Liver (tissue), 9 donors: ENCODE results near the gene TAS1R2. TPM values are rescaled to one million over a fixed set of nuclear protein-coding genes. Genes with fewer than 3 reads are reported as not detected.

Experiments used
- DNase-seq: peaks from one replicate; pipeline ENCODE4 v3.0.0-alpha.2; 2017; ENCODE audit warnings: low spot score
- H3K27ac ChIP-seq, 2 donors: one replicate each; pipeline ENCODE4 v1.7.0; 2013; ENCODE audit warnings: inconsistent platforms in 2 of 2, low read length in 2 of 2, control low read depth in 1 of 2, low read depth in 1 of 2, mild to moderate bottlenecking in 1 of 2
- H3K27me3 ChIP-seq, 4 donors: one replicate each; pipeline versions ENCODE4 v1.6.1 to v1.7.0; 2013; ENCODE audit warnings: low read length in 3 of 4, inconsistent platforms in 1 of 4, mild to moderate bottlenecking in 1 of 4, moderate library complexity in 1 of 4; ENCODE audit not compliant: control insufficient read depth in 4 of 4, insufficient read depth in 4 of 4
- H3K36me3 ChIP-seq, 4 donors: one replicate each; pipeline versions ENCODE4 v1.6.1 to v1.7.0; 2013; ENCODE audit warnings: low read length in 3 of 4, mild to moderate bottlenecking in 3 of 4, low read depth in 1 of 4, moderate library complexity in 1 of 4; ENCODE audit not compliant: control insufficient read depth in 4 of 4, insufficient read depth in 3 of 4
- H3K4me1 ChIP-seq, 4 donors: one replicate each; pipeline versions ENCODE4 v1.6.1 to v1.7.0; 2013; ENCODE audit warnings: low read length in 3 of 4, mild to moderate bottlenecking in 3 of 4, moderate library complexity in 1 of 4; ENCODE audit not compliant: control insufficient read depth in 4 of 4, insufficient read depth in 4 of 4
- H3K4me3 ChIP-seq, 3 donors: one replicate each; pipeline versions ENCODE4 v1.6.1 to v1.7.0; 2013; ENCODE audit warnings: low read length in 3 of 3, control low read depth in 1 of 3, low read depth in 1 of 3, mild to moderate bottlenecking in 1 of 3
- H3K9ac ChIP-seq, 2 donors: one replicate each; pipeline ENCODE4 v1.7.0; 2013; ENCODE audit warnings: low read length in 2 of 2, mild to moderate bottlenecking in 2 of 2, moderate library complexity in 2 of 2, control low read depth in 1 of 2, low read depth in 1 of 2
- H3K9me3 ChIP-seq, 4 donors: one replicate each; pipeline versions ENCODE4 v1.6.1 to v1.7.0; 2013; ENCODE audit warnings: low read length in 3 of 4; ENCODE audit not compliant: control insufficient read depth in 4 of 4
- EGR1 ChIP-seq, 2 donors: IDR thresholded peaks; 2 replicates each; pipeline ENCODE4 v1.6.1; 2016 to 2018; ENCODE audit warnings: antibody characterized with exemption in 2 of 2, low read depth in 2 of 2
- FOXA1 ChIP-seq: IDR thresholded peaks from 2 replicates; pipeline ENCODE4 v1.6.1; 2016; ENCODE audit warnings: antibody characterized with exemption
- GABPA ChIP-seq, 2 donors: IDR thresholded peaks in 1 of 2; conservative IDR thresholded peaks in 1 of 2; 2 replicates each; pipeline ENCODE4 v1.6.1; 2016; ENCODE audit warnings: antibody characterized with exemption in 2 of 2, mild to moderate bottlenecking in 1 of 2, moderate library complexity in 1 of 2
- HNF4A ChIP-seq, 2 donors: conservative IDR thresholded peaks; 2 replicates each; pipeline ENCODE4 v1.6.1; 2016; ENCODE audit warnings: antibody characterized with exemption in 2 of 2, mild to moderate bottlenecking in 2 of 2
- JUND ChIP-seq, 2 donors: IDR thresholded peaks; 2 replicates each; pipeline ENCODE4 v1.6.1; 2016; ENCODE audit warnings: antibody characterized with exemption in 2 of 2
- NR2F2 ChIP-seq: IDR thresholded peaks from 2 replicates; pipeline ENCODE4 v1.6.1; 2016; ENCODE audit warnings: antibody characterized with exemption
- RAD21 ChIP-seq, 2 donors: IDR thresholded peaks; 2 replicates each; pipeline ENCODE4 v1.6.1; 2016; ENCODE audit warnings: antibody characterized with exemption in 2 of 2, mild to moderate bottlenecking in 2 of 2
- SP1 ChIP-seq: IDR thresholded peaks from 2 replicates; pipeline ENCODE4 v1.6.1; 2018; ENCODE audit warnings: antibody characterized with exemption, mild to moderate bottlenecking
- TAF1 ChIP-seq: conservative IDR thresholded peaks from 2 replicates; pipeline ENCODE4 v1.6.1; 2016; ENCODE audit warnings: antibody characterized with exemption, mild to moderate bottlenecking
- WGBS: extraction: QIAGEN DNeasy Blood & Tissue Kit; methylation state at CpG from one replicate; pipeline ENCODE4 v1.1.7; 2013; 5-methylcytosine and 5-hydroxymethylcytosine counted together
- polyA plus RNA-seq, 2 donors: library from polyadenylated mRNA; stranded (reverse) in 1 of 2; unstranded in 1 of 2; fragments of 200-250 nt in 1 of 2; fragments of >200 nt in 1 of 2; fragmentation: Nextera tagmentation in 1 of 2; extraction: Ambion mirVana in 1 of 2; gene quantifications; one replicate each; pipeline versions ENCODE4 v1.2.1 to v1.2.3, GENCODE V29; 2013 to 2015
- total RNA-seq, 2 donors: library from RNA; depleted of rRNA; stranded (reverse); fragments of >200 nt; gene quantifications; one replicate each; pipeline ENCODE4 v1.2.3, GENCODE V29; 2014
- TF ChIP-seq, protein P1 (sequence below): IDR thresholded peaks from 2 replicates; pipeline ENCODE4 v1.6.1; 2016; ENCODE audit warnings: antibody characterized with exemption, mild to moderate bottlenecking
- TF ChIP-seq, protein P2 (sequence below): IDR thresholded peaks from 2 replicates; pipeline ENCODE4 v1.6.1; 2016; ENCODE audit warnings: antibody characterized with exemption
- TF ChIP-seq, protein P3 (sequence below): fragments of 150-350 bp; IDR thresholded peaks from 2 replicates; pipeline ENCODE4 v1.5.1; 2017; ENCODE audit warnings: improper control_type of control experiment, low read depth, low read length; ENCODE audit not compliant: missing input control
- donor health status: healthy.
- donor health status: healthy.
- donor health status: healthy.
- donor health status: healthy.
- donor health status: healthy.

Gene TAS1R2
- total and polyA plus RNA-seq, 4 donors, result not detected

DNA sequence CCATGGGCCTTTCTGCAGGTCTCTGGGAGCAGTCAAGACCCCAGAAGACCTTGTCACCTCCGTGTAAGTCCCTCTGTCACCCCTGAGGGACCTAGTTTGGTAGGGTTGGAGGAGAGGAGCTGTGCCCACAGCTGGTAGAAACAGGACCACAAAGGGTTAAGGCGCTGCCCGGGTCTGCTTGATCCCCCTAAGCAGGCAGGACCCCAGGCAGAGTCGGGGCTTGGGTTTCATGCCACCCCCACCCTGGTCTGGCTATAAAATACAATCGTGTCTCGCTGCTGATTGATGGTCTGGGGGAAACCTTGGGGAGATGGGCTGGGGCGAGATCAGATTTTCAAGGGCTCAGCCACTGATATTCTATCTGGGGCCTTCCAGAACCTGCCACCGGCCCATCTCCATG lies 50.9 kb downstream of the TAS1R2 start:
- Histone ChIP-seq H3K27me3 (peaks cover 0 to 3% (median 0%) of the 10 kb centered on the region in 4 donors), H3K4me1 (no peaks in the 10 kb centered on the region), H3K36me3 (no peaks in the 10 kb centered on the region), H3K9ac (no peak overlapping the region), H3K27ac (no peak overlapping the region), H3K4me3 (no peak overlapping the region), H3K9me3 (no peaks in the 10 kb centered on the region)
- WGBS, result 72% methylated on average over 8 of the region's 8 CpGs
- TF ChIP-seq, protein P1, sequence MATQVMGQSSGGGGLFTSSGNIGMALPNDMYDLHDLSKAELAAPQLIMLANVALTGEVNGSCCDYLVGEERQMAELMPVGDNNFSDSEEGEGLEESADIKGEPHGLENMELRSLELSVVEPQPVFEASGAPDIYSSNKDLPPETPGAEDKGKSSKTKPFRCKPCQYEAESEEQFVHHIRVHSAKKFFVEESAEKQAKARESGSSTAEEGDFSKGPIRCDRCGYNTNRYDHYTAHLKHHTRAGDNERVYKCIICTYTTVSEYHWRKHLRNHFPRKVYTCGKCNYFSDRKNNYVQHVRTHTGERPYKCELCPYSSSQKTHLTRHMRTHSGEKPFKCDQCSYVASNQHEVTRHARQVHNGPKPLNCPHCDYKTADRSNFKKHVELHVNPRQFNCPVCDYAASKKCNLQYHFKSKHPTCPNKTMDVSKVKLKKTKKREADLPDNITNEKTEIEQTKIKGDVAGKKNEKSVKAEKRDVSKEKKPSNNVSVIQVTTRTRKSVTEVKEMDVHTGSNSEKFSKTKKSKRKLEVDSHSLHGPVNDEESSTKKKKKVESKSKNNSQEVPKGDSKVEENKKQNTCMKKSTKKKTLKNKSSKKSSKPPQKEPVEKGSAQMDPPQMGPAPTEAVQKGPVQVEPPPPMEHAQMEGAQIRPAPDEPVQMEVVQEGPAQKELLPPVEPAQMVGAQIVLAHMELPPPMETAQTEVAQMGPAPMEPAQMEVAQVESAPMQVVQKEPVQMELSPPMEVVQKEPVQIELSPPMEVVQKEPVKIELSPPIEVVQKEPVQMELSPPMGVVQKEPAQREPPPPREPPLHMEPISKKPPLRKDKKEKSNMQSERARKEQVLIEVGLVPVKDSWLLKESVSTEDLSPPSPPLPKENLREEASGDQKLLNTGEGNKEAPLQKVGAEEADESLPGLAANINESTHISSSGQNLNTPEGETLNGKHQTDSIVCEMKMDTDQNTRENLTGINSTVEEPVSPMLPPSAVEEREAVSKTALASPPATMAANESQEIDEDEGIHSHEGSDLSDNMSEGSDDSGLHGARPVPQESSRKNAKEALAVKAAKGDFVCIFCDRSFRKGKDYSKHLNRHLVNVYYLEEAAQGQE, result no peak
- TF ChIP-seq GABPA (IDR thresholded peaks at IDR 0.05 in 1 of 2, conservative IDR thresholded peaks at IDR 0.05 in 1 of 2) (no peak), JUND (IDR thresholded peaks at IDR 0.05) (no peak)
- DNase-seq, result no peak

DNA sequence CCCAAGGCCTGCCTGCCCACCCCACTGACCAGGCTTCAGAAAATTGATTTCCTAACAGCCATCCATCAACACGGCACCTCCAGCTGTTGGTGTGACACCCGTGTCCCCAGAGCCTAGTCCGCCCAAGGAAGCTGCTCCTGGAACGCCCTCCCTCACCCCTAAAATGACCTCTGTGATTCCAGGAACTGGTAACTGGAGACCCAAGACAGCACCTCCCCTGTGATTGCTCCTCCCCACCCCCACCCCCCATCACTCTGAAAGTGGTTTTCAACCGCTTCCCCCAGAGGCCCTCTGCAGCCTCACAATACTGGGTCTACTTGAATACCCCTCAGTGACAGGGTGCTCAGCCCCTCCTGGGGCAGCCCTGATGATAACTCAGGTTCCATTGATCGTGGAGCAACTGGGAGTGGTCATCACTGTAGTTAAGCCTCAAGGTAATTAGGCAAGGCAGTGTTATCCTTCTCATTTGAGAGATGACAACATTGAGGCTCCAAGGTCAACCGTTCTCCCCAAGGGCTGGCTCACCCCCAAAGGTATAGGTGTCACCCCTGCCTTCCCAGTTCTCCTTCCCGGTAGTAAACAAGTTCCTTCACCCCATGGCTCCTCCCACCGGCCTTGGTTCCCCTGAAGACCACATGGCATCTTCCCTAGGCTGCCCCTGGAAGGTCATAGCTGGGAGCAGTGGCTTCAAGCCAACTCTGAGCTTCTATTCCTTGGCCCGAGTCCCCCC lies 52.0 kb downstream of the TAS1R2 start:
- Histone ChIP-seq H3K9me3 (no peaks in the 10 kb centered on the region), H3K27ac (no peak overlapping the region), H3K36me3 (no peaks in the 10 kb centered on the region), H3K9ac (no peak overlapping the region), H3K4me3 (no peak overlapping the region), H3K4me1 (no peaks in the 10 kb centered on the region), H3K27me3 (peaks cover 0 to 3% (median 0%) of the 10 kb centered on the region in 4 donors)
- 73% methylated on average over 10 of the region's 10 CpGs for WGBS
- TF ChIP-seq TAF1, result no peak
- TF ChIP-seq SP1, result no peak
- DNase-seq, result no peak

DNA sequence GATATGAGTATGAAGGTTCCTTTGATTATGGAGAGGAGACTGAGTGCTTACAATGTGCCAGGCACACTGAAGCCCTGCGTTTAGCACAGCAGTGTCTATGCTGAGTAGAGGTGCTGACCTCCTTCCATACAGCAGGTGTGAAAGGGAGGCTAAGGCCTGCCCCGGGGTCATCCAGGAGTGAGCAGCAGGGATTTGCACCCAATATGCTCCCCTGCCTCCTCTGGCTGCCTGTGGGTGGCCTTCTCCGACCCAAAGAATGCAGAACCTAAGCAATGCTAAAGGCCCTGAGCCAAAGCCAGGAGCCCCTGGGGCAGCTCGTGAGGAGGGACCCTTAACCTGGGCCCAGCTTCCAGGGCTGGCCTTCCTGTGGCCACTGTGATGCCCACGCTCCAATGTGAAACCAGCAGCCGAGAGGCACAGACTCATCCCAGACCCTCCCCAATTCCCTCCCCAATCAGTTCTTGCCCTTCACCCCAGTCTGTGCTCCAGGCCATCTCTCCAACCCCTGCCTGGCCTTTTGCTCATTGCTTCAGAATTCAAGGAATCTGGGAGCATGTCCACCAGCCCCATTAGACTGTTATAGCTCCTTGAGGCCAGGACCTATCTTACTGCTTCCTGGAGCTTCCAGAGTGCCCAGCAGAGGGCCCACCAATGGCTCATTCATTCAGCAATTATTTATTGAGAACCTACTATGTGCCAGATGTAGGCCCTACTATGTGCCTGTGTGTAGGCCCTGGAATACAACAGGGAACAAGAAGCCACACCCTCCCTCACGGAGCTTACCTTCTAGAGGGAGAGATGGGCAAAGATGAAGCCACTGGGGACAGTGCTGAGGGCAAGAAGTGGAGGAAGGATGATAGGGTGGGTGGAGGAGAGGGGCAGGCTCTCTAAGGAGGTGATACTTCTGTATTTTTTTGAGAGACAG lies 53.3 kb downstream of the TAS1R2 start:
- DNase-seq, result no peak
- H3K4me3 ChIP-seq, result no peak overlapping the region
- 81% methylated on average over 7 of the region's 7 CpGs for WGBS
- no peak overlapping the region for H3K9ac ChIP-seq
- H3K27me3 ChIP-seq, result peaks cover 0 to 3% (median 0%) of the 10 kb centered on the region in 4 donors
- H3K4me1 ChIP-seq, result no peaks in the 10 kb centered on the region
- no peaks in the 10 kb centered on the region for H3K36me3 ChIP-seq
- no peak overlapping the region for H3K27ac ChIP-seq
- TF ChIP-seq TAF1 (no peak), JUND (IDR thresholded peaks at IDR 0.05) (no peak), NR2F2 (no peak), FOXA1 (no peak), SP1 (no peak), RAD21 (IDR thresholded peaks at IDR 0.05) (no peak), HNF4A (conservative IDR thresholded peaks at IDR 0.05) (no peak), EGR1 (IDR thresholded peaks at IDR 0.05; ENCODE audit: low read depth in 2 of 2) (no peak)
- TF ChIP-seq, protein P2, sequence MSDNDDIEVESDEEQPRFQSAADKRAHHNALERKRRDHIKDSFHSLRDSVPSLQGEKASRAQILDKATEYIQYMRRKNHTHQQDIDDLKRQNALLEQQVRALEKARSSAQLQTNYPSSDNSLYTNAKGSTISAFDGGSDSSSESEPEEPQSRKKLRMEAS, result no peak
- TF ChIP-seq, protein P1, result no peak
- TF ChIP-seq, protein P3, sequence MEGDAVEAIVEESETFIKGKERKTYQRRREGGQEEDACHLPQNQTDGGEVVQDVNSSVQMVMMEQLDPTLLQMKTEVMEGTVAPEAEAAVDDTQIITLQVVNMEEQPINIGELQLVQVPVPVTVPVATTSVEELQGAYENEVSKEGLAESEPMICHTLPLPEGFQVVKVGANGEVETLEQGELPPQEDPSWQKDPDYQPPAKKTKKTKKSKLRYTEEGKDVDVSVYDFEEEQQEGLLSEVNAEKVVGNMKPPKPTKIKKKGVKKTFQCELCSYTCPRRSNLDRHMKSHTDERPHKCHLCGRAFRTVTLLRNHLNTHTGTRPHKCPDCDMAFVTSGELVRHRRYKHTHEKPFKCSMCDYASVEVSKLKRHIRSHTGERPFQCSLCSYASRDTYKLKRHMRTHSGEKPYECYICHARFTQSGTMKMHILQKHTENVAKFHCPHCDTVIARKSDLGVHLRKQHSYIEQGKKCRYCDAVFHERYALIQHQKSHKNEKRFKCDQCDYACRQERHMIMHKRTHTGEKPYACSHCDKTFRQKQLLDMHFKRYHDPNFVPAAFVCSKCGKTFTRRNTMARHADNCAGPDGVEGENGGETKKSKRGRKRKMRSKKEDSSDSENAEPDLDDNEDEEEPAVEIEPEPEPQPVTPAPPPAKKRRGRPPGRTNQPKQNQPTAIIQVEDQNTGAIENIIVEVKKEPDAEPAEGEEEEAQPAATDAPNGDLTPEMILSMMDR, result no peak
- H3K9me3 ChIP-seq, result no peaks in the 10 kb centered on the region
